Stimulated activated CD4-positive, alpha-beta T cell treated with anti-CD3 and anti-CD28 coated beads, Interleukin-2, amount 100 ng/mL, for 24 hours (primary cell): ENCODE measurements around the gene TMCO4.
A peak's percentile ranks its signal among the peaks of the same experiment; 100 is the strongest.

Experiments used
- DNase-seq, 2 donors: peaks; one replicate each; pipeline ENCODE4 v3.0.0-alpha.2; 2020

The TMCO4 gene

GRCh38 chr1:19710825-19711611 lies 88.7 kb downstream of the TMCO4 start:
- DNase-seq: peak; percentile 23 to 37

GRCh38 chr1:19709260-19709793 lies 90.4 kb downstream of the TMCO4 start:
- DNase-seq: no peak

GRCh38 chr1:19708567-19709110 lies 91.1 kb downstream of the TMCO4 start:
- no peak for DNase-seq

GRCh38 chr1:19706136-19706535 lies 93.6 kb downstream of the TMCO4 start:
- DNase-seq: no peak

GRCh38 chr1:19705464-19705863 lies 94.3 kb downstream of the TMCO4 start:
- no peak for DNase-seq

- peak; percentile 70 for DNase-seq
These were observed 95.2 kb downstream of the TMCO4 start for GRCh38 chr1:19704247-19705113.

- DNase-seq: no peak
These were observed 96.4 kb downstream of the TMCO4 start for GRCh38 chr1:19703280-19703679.

GRCh38 chr1:19700079-19700777 lies 99.5 kb downstream of the TMCO4 start:
- DNase-seq: no peak

- DNase-seq: no peak
These were observed 101.5 kb downstream of the TMCO4 start for GRCh38 chr1:19698181-19698580.

GRCh38 chr1:19696820-19697219 lies 102.9 kb downstream of the TMCO4 start:
- DNase-seq: no peak

- no peak for DNase-seq
These were observed 103.9 kb downstream of the TMCO4 start for GRCh38 chr1:19695772-19696171.

GRCh38 chr1:19694298-19694697 lies 105.4 kb downstream of the TMCO4 start:
- no peak for DNase-seq

- no peak for DNase-seq
These were observed 109.4 kb downstream of the TMCO4 start for GRCh38 chr1:19690342-19690741.

GRCh38 chr1:19689856-19690255 lies 109.9 kb downstream of the TMCO4 start:
- DNase-seq: no peak

GRCh38 chr1:19689085-19689757 lies 110.5 kb downstream of the TMCO4 start:
- no peak for DNase-seq

GRCh38 chr1:19688041-19688842 lies 111.5 kb downstream of the TMCO4 start:
- DNase-seq: peak; percentile 26 to 35

GRCh38 chr1:19687414-19687813 lies 112.3 kb downstream of the TMCO4 start:
- no peak for DNase-seq

GRCh38 chr1:19685994-19686393 lies 113.7 kb downstream of the TMCO4 start:
- DNase-seq: no peak

GRCh38 chr1:19684677-19685076 lies 115.0 kb downstream of the TMCO4 start:
- DNase-seq: no peak

GRCh38 chr1:19683351-19683750 lies 116.4 kb downstream of the TMCO4 start:
- no peak for DNase-seq

- DNase-seq: no peak
These were observed 116.8 kb downstream of the TMCO4 start for GRCh38 chr1:19682901-19683300.
